Activated gamma-delta T cell treated with Interleukin-2 at 50 U/mL for 16 hours (primary cell): Measurements from ENCODE around the gene DRC1.

Source experiments
- DNase-seq: peaks from one replicate; pipeline ENCODE4 v3.0.0-alpha.2; 2020

DRC1 gene

DNA sequence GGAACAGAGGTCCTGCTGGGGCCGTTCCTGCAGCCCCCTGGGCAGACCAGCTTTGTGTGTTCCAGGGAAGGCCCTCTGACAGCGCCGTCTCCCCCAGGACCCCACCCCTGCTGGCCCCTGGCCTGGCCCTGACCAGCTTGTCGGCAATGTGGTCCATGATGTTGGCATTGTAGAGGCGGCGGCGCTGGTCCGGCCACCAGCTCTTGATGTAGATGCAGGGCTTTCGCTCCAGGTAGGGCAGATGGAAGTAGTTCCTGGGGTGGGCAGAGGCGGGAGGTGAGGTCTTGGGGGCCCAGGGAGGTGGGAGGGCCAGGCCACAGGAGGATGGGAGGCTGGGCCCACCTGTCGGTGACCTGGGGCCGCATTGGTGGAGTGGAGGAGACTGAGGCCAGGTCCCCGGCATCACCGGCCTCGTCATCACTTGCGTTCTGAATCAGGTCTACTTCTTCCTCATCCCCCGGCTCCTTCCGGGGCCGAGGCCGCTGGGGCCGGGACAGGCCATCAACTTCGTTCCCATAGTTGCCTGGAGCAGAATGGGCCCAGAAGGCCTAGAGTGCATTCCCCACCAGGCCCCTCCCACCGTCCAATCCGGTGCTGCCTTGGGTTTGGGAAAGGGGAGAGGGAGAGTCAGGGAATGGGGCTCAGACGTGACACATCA lies 77.5 kb downstream of the DRC1 start:
- DNase-seq = no peak

DNA sequence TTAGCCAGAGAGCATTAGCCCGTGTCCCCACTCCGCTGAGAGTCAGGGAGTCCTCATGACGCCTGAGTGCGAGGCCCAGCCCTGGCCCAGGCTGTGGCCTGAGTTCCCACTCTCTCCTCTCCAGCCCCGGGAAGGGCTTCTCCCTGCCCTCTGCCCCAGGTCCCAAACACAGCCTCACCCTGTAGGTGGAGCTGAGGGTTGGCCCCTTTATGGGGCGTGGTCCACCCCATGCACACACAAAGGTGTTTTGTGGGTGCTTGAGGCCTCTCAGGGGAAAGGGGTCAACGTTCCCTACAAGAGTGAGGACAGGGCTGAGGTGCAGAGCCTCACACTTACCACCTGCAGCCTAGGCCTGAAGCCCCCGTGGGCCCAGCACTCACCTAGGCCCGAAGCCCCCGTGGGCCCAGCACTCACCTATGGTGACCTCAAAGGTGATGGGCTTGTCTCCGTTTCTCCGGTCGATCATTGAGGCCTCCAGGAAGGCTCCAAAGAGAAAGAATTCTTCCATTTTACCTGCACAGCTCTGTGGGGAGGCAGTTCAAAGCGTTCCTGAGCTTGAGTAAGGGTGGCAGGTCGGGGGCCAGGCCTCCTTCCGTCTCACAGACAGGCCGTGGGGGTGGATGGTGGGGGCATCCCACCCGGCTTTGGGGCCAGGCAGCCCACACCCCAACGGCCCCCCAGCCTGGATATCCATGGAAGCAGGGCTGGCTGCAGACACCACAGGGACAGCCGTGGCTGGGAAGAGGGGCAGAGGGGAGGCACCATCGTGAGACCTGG lies 78.3 kb downstream of the DRC1 start:
- no peak for DNase-seq

DNA sequence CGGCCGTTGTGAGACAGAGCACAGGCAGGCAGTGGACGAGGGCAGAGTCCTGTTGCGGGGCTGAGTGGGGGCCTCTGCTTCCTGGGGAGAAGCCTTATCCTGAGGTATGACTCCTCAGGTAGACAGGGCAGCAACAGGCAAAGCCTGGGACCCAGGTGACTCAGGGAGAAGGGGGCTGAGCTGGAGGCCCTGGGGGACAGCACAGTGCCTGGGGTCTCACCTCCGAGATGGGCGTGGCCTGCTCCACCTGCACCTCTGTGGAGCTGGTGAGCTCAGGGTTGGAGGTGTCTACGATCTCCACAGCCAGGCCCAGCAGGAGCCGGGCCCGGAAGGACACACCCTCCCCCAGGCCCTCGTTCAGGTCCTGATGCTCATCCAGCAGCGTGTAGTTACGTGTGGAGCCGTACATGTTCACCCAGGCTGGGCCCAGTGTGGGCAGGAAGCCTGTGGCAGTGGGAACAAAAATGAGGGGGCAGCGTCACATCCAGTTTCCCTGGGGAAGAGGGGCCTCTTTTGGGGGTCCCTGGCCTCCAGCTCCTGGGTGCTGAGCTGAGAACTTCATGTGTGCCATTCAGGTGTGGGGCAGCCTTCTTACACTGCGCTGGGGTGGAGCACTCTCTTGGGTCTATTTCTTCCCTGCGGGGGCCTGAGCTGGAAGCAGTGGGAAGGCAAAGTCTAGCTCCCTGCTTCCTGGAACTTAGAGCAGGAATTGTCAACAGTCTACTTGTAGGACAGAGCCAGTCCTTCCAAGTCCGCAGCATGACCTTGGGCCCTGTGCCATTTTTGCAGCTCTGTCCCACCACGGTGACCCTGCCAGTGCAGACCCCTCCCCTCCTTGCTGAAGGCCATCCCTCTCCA lies 79.1 kb downstream of the DRC1 start:
- DNase-seq = no peak

DNA sequence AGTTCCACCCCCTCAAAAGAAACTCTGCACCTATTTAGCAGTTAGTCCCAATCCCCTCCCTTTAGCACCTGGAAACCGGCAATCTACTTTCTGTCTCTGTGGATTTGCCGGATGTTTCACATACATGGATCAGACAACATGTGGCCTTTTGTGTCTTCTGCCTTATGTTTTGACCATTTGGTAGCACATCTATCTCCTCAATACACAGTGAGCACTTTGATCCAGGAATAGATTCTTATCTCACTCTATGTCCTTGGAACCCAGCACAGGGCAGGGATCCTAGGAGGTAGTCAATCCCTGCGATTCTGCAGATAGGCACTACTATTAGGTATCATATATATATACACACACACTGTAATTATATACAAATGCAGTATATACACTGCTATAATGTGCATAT lies 80.0 kb downstream of the DRC1 start:
- DNase-seq = no peak

DNA sequence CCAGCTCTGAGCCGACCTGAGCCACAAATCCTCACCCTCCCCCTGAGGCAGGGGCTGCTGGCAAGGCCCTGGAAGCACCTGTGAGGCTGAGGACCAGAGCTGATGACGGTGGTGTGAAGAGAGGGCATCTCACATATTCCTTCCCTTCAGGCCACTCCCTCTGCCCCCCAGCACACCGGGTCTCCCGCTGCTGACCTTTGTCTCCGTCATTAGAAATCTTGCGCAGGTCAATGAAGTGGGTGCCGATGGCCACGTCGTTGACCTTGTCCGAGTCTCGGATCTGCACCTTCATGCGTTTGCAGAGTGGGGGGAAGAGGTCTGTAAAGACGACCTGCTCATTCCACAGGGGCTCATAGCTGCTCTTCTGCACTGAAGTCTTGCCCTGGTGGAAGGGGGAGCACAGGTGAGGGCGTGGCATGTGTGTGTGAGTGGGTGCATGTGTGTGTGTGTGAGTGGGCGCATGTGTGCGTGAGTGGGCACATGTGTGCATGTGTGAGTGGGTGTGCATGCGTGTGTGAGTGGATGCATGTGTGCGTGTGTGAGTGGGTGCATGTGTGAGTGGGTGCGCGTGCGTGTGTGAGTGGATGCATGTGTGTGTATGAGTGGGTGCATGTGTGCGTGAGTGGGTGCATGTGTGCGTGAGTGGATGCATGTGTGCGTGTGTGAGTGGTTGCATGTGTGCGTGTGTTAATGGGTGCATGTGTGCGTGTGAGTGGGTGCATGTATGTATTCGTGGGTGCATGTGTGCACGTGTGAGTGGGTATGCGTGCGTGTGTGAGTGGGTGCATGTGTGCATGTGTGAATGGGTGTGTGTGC lies 80.7 kb downstream of the DRC1 start:
- DNase-seq = no peak

DNA sequence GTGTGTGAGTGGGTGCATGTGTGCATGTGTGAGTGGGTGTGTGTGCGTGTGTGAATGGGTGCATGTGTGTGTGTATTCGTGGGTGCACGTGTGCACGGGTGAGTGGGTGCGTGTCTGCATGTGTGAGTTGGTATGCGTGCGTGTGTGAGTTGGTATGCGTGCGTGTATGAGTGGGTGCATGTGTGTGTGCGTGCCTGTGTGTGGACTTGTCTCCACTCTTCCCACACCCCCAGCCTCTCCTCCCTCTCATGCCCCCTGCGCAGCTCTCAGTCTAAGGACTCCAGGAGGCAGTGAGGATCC lies 81.3 kb downstream of the DRC1 start:
- DNase-seq = no peak

DNA sequence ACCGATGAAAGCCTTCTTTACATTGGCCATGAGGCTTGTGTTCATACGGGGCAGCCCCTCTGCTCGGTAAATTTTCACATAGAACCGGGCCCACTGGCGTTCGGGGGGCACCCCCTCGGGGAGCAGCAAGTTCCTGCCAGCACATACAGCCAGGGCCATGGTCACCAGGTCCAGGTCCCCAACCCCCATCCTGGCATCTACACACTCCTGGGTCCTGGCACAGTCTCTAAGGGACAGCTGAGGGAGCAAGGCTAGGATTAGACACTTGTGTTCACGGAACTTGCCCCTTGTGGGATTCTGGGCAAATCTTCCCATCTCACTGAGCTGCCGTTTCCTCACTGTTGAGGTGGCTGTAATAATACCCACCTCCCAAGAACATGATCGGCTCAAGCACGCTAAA lies 81.8 kb downstream of the DRC1 start:
- no peak for DNase-seq

DNA sequence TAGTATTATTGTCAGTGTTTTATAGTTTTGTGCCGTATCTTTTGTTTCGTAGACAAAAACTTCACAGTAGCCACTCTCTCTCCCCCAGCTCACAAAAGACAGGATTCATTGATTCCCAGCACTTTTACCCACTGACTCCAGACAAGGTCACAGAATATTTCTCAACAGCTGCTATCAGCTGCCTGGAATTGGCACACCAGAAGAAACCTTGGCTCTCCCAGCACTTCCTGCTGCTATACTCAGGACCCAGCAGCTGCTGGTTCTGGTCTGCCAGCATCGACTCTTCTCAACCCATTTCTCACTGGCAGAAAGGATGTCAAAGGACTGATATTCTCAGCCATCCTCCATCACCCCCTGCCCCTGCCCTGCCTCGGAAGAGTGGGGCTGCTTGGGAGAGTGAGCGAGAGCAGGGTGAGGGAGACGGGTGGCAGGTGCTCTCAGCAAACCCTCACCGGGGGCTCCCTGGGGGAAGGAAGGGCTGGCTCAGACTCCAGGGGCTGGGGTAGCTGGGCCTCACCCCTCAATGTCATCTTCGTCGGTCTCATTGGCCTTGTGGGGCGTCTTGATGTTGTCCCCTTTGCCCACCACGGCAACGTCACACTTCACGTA lies 82.3 kb downstream of the DRC1 start:
- DNase-seq = no peak

DNA sequence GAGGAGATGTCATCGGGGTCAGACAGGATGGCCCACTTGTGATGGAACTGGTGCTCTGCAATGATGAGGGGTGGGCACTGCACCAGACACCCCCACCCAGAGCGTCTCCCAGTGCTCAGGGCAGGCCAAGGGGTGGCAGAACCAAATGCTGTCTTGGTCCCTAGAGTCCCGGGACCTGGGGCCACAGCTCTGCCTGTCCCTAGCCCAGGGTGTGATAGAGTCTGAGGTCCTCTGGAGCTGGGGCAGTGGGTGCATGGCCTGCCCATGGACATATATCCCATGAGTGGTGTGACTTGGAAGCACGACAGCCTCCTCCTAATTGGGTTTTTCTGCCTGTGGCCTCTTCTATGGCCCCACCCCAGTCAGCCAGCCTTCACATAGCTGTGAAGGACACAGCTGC lies 82.9 kb downstream of the DRC1 start:
- no peak for DNase-seq

DNA sequence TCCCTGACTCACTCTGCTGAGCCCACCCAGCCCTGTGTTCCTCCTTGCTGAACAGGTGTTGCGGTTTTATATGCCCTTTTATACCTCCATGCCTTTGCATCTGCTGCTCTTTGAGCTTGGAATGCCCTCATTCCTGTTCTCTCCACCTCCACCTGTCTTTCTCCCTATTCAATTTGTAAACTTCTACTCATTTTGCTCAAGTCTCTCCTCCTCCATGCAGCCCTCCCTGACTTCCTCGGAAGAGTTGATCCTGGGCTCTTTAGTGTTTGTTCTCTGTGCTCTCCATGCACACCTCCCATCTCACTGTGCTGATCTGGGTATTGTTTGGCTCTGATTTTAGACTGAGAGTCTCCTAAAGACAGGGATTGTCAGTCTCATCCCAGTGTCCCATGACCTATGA lies 83.4 kb downstream of the DRC1 start:
- no peak for DNase-seq

DNA sequence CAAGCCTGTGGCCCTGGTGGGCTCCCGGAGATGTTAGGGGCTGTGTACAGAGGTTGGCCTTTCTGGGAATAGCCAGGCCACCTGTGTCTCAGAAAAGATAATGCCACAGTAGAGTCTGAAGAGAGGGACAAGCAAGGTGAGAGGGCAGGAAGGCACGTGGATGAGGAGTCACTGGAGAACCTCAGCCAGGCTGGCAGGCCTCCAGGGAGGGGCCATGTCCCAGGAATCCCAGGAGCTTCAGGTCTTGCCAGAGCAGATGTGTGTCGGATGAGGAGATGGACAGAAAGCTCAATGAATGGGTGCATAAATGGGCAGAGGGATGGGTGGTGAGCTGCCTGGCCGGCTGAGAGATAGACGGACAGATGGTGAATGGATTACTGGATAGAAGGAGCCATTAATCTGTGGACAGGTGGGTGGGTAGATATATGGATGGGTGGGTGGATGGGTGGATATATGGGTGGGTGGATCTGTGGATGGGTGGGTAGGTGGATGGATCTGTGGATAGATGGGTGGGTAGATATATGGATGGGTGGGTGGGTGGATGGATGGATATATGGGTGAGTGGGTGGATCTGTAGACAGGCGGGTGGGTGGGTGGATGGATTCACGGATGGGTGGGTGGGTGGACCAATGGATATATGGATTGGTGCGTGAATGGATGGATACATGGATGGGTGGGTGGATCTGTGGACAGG lies 84.2 kb downstream of the DRC1 start:
- DNase-seq = no peak

DNA sequence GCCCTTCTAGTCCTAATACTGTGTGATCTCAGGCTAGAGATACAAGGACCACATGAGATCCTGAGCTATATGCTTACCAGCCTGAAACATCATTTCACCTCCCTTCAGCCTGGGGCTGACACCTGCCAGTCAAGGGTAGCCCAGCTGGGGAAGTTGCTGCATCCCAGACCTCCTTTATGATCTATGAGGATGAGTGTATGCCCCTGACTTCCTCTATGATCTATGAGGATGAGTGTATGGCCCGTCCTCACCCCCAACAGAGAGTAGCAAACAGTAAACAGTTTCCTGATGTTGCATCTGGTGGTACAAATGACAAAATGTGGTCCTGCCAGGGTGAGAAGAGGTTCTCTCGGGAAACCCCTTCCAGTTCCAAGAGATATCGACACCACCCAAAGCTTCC lies 85.1 kb downstream of the DRC1 start:
- DNase-seq = no peak

DNA sequence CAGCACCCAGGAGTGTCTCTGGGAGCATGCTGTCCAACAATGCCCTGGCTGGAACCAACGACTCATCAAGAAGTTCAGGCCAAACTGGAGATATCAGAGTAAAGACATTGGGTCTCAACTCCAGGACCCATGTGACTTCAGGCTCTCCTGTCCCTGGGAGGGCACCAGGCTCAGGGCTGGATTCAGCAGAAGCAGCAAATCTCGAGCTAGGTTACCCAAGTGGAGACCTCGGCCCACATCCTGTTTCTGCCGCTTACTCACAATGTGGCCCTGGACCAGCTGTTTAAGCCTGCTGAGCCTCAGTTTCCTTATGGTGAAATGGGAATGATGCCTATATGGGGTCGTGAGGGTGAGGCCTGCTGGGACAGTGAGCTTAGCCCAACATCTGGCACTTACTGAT lies 85.5 kb downstream of the DRC1 start:
- no peak for DNase-seq

DNA sequence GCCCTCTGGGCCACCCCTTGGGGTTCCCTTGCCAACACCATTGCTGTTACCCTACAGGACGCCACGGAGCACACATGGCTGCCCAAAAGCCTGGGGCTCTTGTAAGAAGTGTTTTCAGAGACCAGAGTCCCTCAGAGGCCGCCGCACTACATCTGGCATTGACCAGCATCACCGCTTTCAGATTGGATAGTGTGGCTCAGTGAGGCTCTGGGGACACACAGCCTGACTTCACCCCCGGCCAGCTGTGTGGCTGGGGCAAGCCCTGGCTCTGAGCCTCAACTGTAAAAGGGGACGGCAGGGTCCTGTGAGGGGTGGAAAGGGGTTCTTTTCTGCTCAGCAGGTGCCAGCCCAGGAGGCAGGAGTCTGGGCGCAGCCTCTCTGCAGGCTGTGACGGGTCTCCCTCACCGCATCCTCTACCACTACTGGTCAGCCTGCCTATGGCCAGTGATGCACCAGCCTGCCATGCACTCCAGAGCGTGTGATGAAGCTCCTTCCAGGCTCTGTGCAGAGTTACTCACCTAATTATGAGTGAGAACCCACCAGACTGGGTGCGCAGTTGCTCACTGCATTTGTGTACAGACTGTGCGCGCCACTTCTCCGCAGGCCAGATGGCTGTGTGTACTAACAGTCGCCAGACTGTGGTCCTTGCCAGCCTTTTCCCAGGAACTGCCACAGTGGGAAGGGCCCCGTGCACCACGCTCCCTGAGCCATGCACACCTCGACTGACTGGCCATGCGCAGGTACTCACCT lies 86.9 kb downstream of the DRC1 start:
- DNase-seq = no peak

DNA sequence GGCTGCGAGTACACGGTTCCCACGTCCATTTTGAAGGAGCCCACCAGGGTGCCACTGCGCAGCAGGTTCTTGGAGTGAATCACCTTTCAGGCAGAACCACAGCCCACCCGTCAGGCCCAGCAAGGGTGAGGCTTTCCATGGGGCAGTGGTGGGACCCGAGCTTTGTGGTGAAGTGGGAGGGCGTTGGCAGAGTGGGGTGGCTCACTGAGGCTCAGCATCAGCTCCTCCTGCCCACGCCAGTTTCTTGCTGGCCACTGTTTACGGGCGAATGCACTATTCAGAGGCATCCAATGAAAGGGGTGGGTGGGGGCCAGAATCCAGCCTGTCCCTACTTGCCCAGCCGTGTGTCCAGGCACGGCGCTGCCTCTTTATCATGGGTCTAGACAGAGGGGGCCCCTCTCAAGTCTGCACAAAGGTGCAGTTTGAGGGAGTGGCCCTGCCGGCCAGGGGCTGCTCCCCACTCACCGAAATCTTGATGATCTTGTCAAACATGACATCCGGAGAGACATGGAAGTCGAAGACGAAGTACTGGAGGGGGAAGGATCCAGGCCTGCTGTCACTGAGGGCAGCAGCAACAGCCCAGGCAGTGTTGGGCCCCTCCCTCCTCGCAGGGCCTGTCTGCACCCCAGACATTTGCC lies 87.6 kb downstream of the DRC1 start:
- no peak for DNase-seq

DNA sequence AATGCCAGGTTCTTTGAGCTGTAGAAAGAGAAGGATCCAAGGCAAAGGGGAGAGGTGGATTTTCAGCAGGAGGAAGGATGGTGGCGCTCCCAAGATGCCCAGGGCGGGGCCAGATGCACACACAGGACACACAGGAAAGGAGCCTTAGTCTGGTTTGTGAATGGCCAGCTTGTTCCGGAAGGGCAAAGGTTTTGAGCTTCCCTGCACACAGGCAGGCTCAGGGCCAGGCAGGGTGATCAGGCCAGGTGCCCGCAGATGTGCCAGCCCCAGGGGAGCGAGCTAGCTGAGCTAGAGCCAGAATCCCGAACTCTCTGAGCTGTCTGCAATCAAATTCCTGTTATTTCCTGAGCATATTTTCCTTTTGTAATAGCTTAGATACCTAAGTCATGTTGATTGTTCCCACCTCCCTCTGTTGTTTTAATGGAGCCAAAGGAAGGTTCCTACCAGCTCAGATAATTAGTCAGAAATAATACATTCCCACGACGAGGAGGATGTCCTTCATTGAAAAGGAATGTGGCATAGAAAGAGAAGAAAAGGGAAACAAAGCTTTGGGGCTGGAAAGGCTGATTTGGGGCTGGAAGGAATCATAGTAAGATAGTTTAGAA lies 89.9 kb downstream of the DRC1 start:
- DNase-seq = no peak

DNA sequence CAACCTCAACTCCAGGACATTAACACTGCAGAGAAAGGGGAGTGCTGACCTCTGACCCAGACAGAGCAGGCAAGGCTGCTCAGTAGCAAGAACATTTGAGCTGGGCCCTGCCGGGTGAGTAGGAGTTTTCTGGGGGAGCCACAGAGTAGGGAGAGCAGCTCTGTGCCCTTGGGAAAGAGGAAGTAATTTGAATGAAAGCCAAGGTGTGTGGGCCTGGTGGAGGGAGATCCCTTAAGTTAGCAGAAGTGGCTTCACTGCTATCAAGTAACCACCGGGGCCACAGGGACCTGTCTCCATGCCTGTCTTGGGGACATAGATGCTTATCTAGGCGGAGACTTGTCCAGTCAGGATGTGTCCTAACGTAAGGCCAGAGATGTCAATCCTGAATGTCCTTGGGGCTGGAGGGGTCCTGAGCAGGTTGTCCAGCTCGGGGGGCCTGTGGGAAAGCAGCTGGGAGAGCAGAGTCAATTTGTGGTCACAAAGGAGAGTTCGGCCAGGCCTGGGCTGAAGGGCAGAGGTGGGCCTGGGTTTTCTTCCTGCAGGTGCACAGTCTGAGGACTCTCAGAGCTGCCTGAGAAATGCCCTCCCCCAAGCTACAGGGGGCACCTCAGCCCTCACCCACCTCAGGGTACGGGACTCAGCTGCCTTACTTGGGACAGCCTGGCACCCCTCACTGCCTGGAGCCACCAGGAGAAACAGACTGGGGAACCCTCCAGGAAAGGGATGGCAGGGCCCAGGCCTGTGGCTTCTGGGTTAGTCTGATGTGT lies 91.2 kb downstream of the DRC1 start:
- DNase-seq = no peak

DNA sequence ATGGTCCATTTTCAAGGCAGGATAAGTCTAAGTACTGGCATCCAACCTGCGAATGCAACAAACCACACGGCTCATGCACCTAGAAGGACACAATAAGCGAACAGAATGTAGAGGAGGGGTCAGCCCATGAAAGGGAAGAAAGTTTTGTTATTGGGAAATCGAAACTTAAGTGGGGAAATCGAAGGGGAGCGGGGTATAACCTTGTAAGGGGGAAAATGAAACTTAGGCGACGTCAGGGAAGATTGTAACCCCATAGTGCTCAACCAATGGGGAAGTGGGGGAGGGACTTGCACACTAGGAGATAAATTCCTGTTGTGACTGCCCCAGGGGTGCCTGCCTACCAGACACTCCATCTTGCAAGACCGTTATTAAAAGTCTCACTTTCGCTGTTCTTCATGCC lies 91.8 kb downstream of the DRC1 start:
- no peak for DNase-seq

DNA sequence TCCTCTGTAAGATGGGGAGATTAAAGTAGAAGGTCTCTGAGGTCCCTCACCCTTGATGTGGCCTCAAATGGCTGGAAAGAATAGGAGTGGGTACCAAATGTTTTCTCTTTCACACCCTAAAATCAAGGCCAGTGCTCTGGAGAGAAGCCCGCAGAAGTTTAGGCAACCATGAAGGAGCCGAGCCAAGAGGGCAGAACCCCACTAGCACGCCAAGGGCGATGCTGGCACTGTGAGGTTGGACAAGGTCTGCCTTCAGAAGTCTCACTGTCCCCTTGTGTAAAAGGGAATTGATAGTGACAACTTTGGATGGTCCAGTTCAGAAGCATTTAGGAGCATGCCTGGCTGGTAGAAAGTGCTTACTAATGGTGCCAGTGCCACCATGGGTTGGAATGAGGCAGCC lies 92.5 kb downstream of the DRC1 start:
- no peak for DNase-seq

DNA sequence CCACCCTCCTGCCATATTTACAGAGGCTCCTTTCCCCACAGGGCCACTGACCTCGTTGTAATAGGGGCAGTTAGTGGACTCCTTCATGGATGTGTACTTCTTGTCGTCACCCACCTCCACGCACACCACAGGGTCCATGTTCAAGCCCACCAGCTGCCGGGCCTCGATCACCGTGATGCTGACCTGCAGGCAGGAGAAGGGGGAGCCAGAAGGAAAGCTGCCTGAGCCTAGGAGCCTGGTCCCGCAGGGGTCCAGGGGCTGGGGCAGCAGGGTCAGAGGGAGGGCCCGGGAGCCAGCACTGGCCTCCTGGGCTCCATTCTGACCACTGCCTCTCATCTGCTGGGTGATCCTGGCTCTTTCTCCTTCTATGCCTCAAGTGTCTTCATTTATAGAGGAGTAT lies 93.2 kb downstream of the DRC1 start:
- no peak for DNase-seq
